H9 (cell line): ENCODE data around the gene TMEM222. TPM values are rescaled to one million over a fixed set of nuclear protein-coding genes. Genes with fewer than 3 reads are reported as not detected.

Experiments
- DNase-seq: peaks from one replicate; pipeline ENCODE4 v3.0.0-alpha.2; 2017
- H2AFZ ChIP-seq: one replicate; pipeline ENCODE4 v1.6.1; 2013; ENCODE audit warnings: mild to moderate bottlenecking, low read length, control low read depth, moderate library complexity
- H2AK5ac ChIP-seq: 2 replicates; pipeline ENCODE4 v1.6.1; 2013; ENCODE audit warnings: low read length, control low read depth, mixed read lengths; ENCODE audit not compliant: insufficient read length
- H2BK120ac ChIP-seq: one replicate; pipeline ENCODE4 v1.6.1; 2013; ENCODE audit warnings: low read depth, mild to moderate bottlenecking, low read length, control low read depth, inconsistent platforms; ENCODE audit not compliant: poor library complexity, severe bottlenecking
- H2BK12ac ChIP-seq: 2 replicates; pipeline ENCODE4 v1.6.1; 2013; ENCODE audit warnings: low read length, control low read depth, mixed read lengths, low read depth; ENCODE audit not compliant: insufficient read length
- H2BK15ac ChIP-seq: 2 replicates; pipeline ENCODE4 v1.6.1; 2013; ENCODE audit warnings: low read depth, low read length, control low read depth
- H2BK20ac ChIP-seq: one replicate; pipeline ENCODE4 v1.6.1; 2013; ENCODE audit warnings: low read depth, mild to moderate bottlenecking, low read length, control low read depth, inconsistent platforms; ENCODE audit not compliant: poor library complexity, severe bottlenecking
- H2BK5ac ChIP-seq: 2 replicates; pipeline ENCODE4 v1.6.1; 2013; ENCODE audit warnings: low read length, control low read depth, mixed read lengths; ENCODE audit not compliant: insufficient read length
- H3K14ac ChIP-seq: 2 replicates; pipeline ENCODE4 v1.6.1; 2013; ENCODE audit warnings: low read length, control low read depth; ENCODE audit not compliant: insufficient read depth
- H3K18ac ChIP-seq: 2 replicates; pipeline ENCODE4 v1.6.1; 2013; ENCODE audit warnings: low read depth, mild to moderate bottlenecking, mixed read lengths, low read length, control low read depth; ENCODE audit not compliant: insufficient read length
- H3K23ac ChIP-seq: 2 replicates; pipeline ENCODE4 v1.6.1; 2013; ENCODE audit warnings: low read length, control low read depth, mixed read lengths, low read depth; ENCODE audit not compliant: insufficient read length
- H3K23me2 ChIP-seq: 2 replicates; pipeline ENCODE4 v1.6.1; 2013; ENCODE audit warnings: low read depth, mild to moderate bottlenecking, mixed read lengths, low read length, control low read depth; ENCODE audit not compliant: insufficient read length, poor library complexity, severe bottlenecking
- H3K27ac ChIP-seq: 2 replicates; pipeline ENCODE4 v1.5.1; 2013; ENCODE audit warnings: low read length, control low read depth, mixed read lengths, low read depth; ENCODE audit not compliant: insufficient read length
- H3K27me3 ChIP-seq: 2 replicates; pipeline ENCODE4 v1.6.1; 2013; ENCODE audit warnings: low read length, control low read depth, inconsistent platforms; ENCODE audit not compliant: insufficient read depth
- H3K4ac ChIP-seq: 2 replicates; pipeline ENCODE4 v1.6.1; 2013; ENCODE audit warnings: low read depth, mild to moderate bottlenecking, control low read depth, inconsistent platforms, low read length, moderate library complexity
- H3K4me1 ChIP-seq: 2 replicates; pipeline ENCODE4 v1.6.1; 2013; ENCODE audit warnings: low read length, control low read depth, inconsistent platforms; ENCODE audit not compliant: insufficient read depth
- H3K4me2 ChIP-seq: 2 replicates; pipeline ENCODE4 v1.6.1; 2013; ENCODE audit warnings: low read length, control low read depth, mixed read lengths; ENCODE audit not compliant: insufficient read length, insufficient read depth
- H3K56ac ChIP-seq: 2 replicates; pipeline ENCODE4 v1.6.1; 2013; ENCODE audit warnings: low read depth, mild to moderate bottlenecking, mixed read lengths, low read length, control low read depth; ENCODE audit not compliant: insufficient read length
- H3K79me1 ChIP-seq: 2 replicates; pipeline ENCODE4 v1.6.1; 2013; ENCODE audit warnings: low read depth, mild to moderate bottlenecking, moderate library complexity, low read length, control low read depth, inconsistent platforms; ENCODE audit not compliant: insufficient read depth, poor library complexity, severe bottlenecking
- H3K79me2 ChIP-seq: 2 replicates; pipeline ENCODE4 v1.6.1; 2013; ENCODE audit warnings: low read length, control low read depth, inconsistent platforms; ENCODE audit not compliant: insufficient read depth
- H3K9ac ChIP-seq: 2 replicates; pipeline ENCODE4 v1.6.1; 2013; ENCODE audit warnings: low read length, control low read depth, mixed read lengths; ENCODE audit not compliant: insufficient read length; ENCODE audit errors: extremely low read depth
- H3K9me3 ChIP-seq: one replicate; pipeline ENCODE4 v1.6.1; 2013; ENCODE audit warnings: low read depth, low read length, inconsistent platforms; ENCODE audit not compliant: control insufficient read depth
- H3T11ph ChIP-seq: one replicate; pipeline ENCODE4 v1.6.1; 2013; ENCODE audit warnings: mild to moderate bottlenecking, low read length, control low read depth, inconsistent platforms
- H4K20me1 ChIP-seq: one replicate; pipeline ENCODE4 v1.6.1; 2013; ENCODE audit not compliant: control insufficient read depth, insufficient read length, insufficient read depth
- H4K5ac ChIP-seq: 2 replicates; pipeline ENCODE4 v1.6.1; 2013; ENCODE audit warnings: low read depth, mild to moderate bottlenecking, mixed read lengths, low read length, control low read depth; ENCODE audit not compliant: insufficient read length
- H4K8ac ChIP-seq: replicated peaks from 2 replicates; pipeline ENCODE4 v1.6.1; 2013; ENCODE audit warnings: low read length, control low read depth, mixed read lengths, low read depth; ENCODE audit not compliant: insufficient read length
- H4K91ac ChIP-seq: 2 replicates; pipeline ENCODE4 v1.6.1; 2013; ENCODE audit warnings: low read depth, mild to moderate bottlenecking, moderate library complexity, mixed read lengths, low read length, control low read depth; ENCODE audit not compliant: insufficient read length
- H3K27ac Mint-ChIP-seq, 3 experiments: 2 replicates in 2 of 3; 3 replicates in 1 of 3; pipeline ENCODE4 v1.8.0; 2020 to 2021; ENCODE audit warnings: mixed read lengths in 3 of 3, mild to moderate bottlenecking in 1 of 3, moderate library complexity in 1 of 3
- H3K27me3 Mint-ChIP-seq: 2 replicates; pipeline ENCODE4 v1.8.0; 2021; ENCODE audit warnings: low read depth, mild to moderate bottlenecking, moderate library complexity, mixed read lengths
- H3K36me3 Mint-ChIP-seq, 3 experiments: 2 replicates in 2 of 3; 3 replicates in 1 of 3; pipeline ENCODE4 v1.8.0; 2020 to 2021; ENCODE audit warnings: low read depth in 3 of 3, mixed read lengths in 3 of 3; ENCODE audit not compliant: insufficient read depth in 1 of 3
- H3K4me1 Mint-ChIP-seq, 2 experiments: 2 replicates each; pipeline ENCODE4 v1.8.0; 2020; ENCODE audit warnings: mixed read lengths in 2 of 2
- H3K4me3 Mint-ChIP-seq, 2 experiments: 2 replicates in 1 of 2; 3 replicates in 1 of 2; pipeline ENCODE4 v1.8.0; 2020 to 2021; ENCODE audit warnings: mild to moderate bottlenecking in 2 of 2, mixed read lengths in 2 of 2, moderate library complexity in 1 of 2
- H3K9me3 Mint-ChIP-seq, 2 experiments: 2 replicates in 1 of 2; 3 replicates in 1 of 2; pipeline ENCODE4 v1.8.0; 2020; ENCODE audit warnings: mild to moderate bottlenecking in 2 of 2, mixed read lengths in 2 of 2, moderate library complexity in 1 of 2
- CTCF ChIP-seq: fragments of 200-600 bp; sonication (generic); conservative IDR thresholded peaks from 3 replicates; pipeline ENCODE4 v1.8.0; 2021; ENCODE audit warnings: antibody characterized with exemption, mild to moderate bottlenecking
- WGBS: extraction: QIAGEN DNeasy Blood & Tissue Kit; methylation state at CpG from one replicate; pipeline ENCODE4 v1.1.7; 2013; ENCODE audit warnings: missing lambda C conversion rate, low lambda C conversion rate, mixed read lengths; ENCODE audit not compliant: insufficient read length; ENCODE audit errors: extremely low coverage; 5-methylcytosine and 5-hydroxymethylcytosine counted together
- total RNA-seq: library from RNA; stranded (reverse); gene quantifications from 2 replicates; pipeline ENCODE4 v1.2.1, GENCODE V29; 2021

The TMEM222 gene
- total RNA-seq, 1 experiment from 2014 or later, result 36.8 TPM

- H2BK12ac ChIP-seq, result no peak overlapping the region
- H3K18ac ChIP-seq, result no peak overlapping the region
- no peak overlapping the region for H3K27ac ChIP-seq
- H2BK20ac ChIP-seq, result no peak overlapping the region
- no peak overlapping the region for H2AK5ac ChIP-seq
- H3K4me2 ChIP-seq, result no peak overlapping the region
- Mint-ChIP-seq H3K9me3 (peaks cover 6 to 9% of the 10 kb centered on the region in 2 experiments), H3K36me3 (peaks cover 6 to 12% (median 9%) of the 10 kb centered on the region in 3 experiments; a peak in 5 of 7 replicates), H3K27me3 (no peaks in the 10 kb centered on the region), H3K27ac (no peak overlapping the region; a peak in 1 of 7 replicates), H3K4me3 (no peak overlapping the region), H3K4me1 (no peaks in the 10 kb centered on the region)
- no peak overlapping the region for H3K4ac ChIP-seq
- no peaks in the 10 kb centered on the region for H3K23me2 ChIP-seq
- no peaks in the 10 kb centered on the region for H3K79me2 ChIP-seq
- H4K91ac ChIP-seq, result no peak overlapping the region
- H3K14ac ChIP-seq, result no peak overlapping the region
- H3K79me1 ChIP-seq, result no peaks in the 10 kb centered on the region
- no peak overlapping the region for H2BK5ac ChIP-seq
- no peaks in the 10 kb centered on the region for H3K9me3 ChIP-seq
- whole genome bisulfite sequencing, result no CpG with 5 or more reads among the region's 1 CpG
- H3K23ac ChIP-seq, result no peak overlapping the region
- no peak overlapping the region for H4K8ac ChIP-seq
- no peak overlapping the region for H3K9ac ChIP-seq
- H3K4me1 ChIP-seq, result no peaks in the 10 kb centered on the region
- no peak overlapping the region for H2BK120ac ChIP-seq
- TF ChIP-seq CTCF, result no peak
- H2BK15ac ChIP-seq, result no peak overlapping the region
- no peak overlapping the region for H3K56ac ChIP-seq
- H4K5ac ChIP-seq, result no peak overlapping the region
- no peak for DNase-seq
- H3T11ph ChIP-seq, result no peak overlapping the region
- H2AFZ ChIP-seq, result no peak overlapping the region
- no peaks in the 10 kb centered on the region for H4K20me1 ChIP-seq
- no peaks in the 10 kb centered on the region for H3K27me3 ChIP-seq
Measured at GRCh38 chr1:27274204-27274603, 47.8 kb upstream of the TMEM222 start.
